WTC11 (cell line): ENCODE results near the gene GPHA2. TPM values are rescaled to one million over a fixed set of nuclear protein-coding genes. Genes with fewer than 3 reads are reported as not detected.

ENCODE experiments used
- ATAC-seq: fragments of 200-7000 bp; cut with Tn5 transposase; 2 replicates; pipeline ENCODE4 v1.10.0; 2021; ENCODE audit warnings: mild to moderate bottlenecking, moderate library complexity
- CTCF ChIA-PET: fragments of 300-600 bp; sonication (Branson Sonifier 250); formaldehyde crosslinking; loops from one replicate; lab custom pipeline; 2021; ENCODE audit warnings: antibody characterized with exemption; lab: Charles Lee
- POLR2A ChIA-PET: fragments of 350-600 bp; sonication (Branson Sonifier 250); formaldehyde crosslinking; loops from one replicate; lab custom pipeline; 2021; ENCODE audit warnings: antibody characterized with exemption; lab: Charles Lee
- DNase-seq: peaks from one replicate; pipeline ENCODE4 v3.0.0; 2021; ENCODE audit warnings: low spot score
- H3K27ac Mint-ChIP-seq: 2 replicates; pipeline ENCODE4 v1.8.0; 2021; ENCODE audit warnings: mixed read lengths
- H3K27me3 Mint-ChIP-seq: 2 replicates; pipeline ENCODE4 v1.8.0; 2021; ENCODE audit warnings: low read depth, mild to moderate bottlenecking, moderate library complexity, mixed read lengths
- H3K36me3 Mint-ChIP-seq: 2 replicates; pipeline ENCODE4 v1.8.0; 2021; ENCODE audit warnings: mixed read lengths
- H3K4me1 Mint-ChIP-seq: 2 replicates; pipeline ENCODE4 v1.8.0; 2022; ENCODE audit warnings: mixed read lengths
- H3K4me3 Mint-ChIP-seq: 2 replicates; pipeline ENCODE4 v1.8.0; 2021; ENCODE audit warnings: mild to moderate bottlenecking, moderate library complexity, mixed read lengths
- H3K9me3 Mint-ChIP-seq: 2 replicates; pipeline ENCODE4 v1.8.0; 2021; ENCODE audit warnings: mixed read lengths
- ARID4B ChIP-seq: sonication (generic); formaldehyde crosslinking; IDR thresholded peaks from 2 replicates; pipeline ENCODE4 v1.8.0; 2023; ENCODE audit warnings: missing genetic modification reagents, mild to moderate bottlenecking, borderline replicate concordance
- CREB1 ChIP-seq: sonication (generic); formaldehyde crosslinking; IDR thresholded peaks from 2 replicates; pipeline ENCODE4 v1.8.0; 2023; ENCODE audit warnings: mild to moderate bottlenecking, missing genetic modification reagents
- ELF4 ChIP-seq: sonication (generic); formaldehyde crosslinking; IDR thresholded peaks from 2 replicates; pipeline ENCODE4 v1.8.1; 2022; ENCODE audit warnings: low read depth, mild to moderate bottlenecking, moderate library complexity, missing genetic modification reagents
- EMX1 ChIP-seq: fragments of 250-450 bp; sonication (Bioruptor Pico); IDR thresholded peaks from 2 replicates; pipeline ENCODE4 v1.8.0; 2021; ENCODE audit warnings: mild to moderate bottlenecking
- IRF2 ChIP-seq: sonication (generic); formaldehyde crosslinking; IDR thresholded peaks from 2 replicates; pipeline ENCODE4 v1.8.0; 2022; ENCODE audit warnings: low read depth, missing genetic modification reagents, borderline replicate concordance
- NFE2L1 ChIP-seq: sonication (generic); formaldehyde crosslinking; IDR thresholded peaks from 2 replicates; pipeline ENCODE4 v1.8.1; 2023; ENCODE audit warnings: missing genetic modification reagents
- PREB ChIP-seq: sonication (generic); formaldehyde crosslinking; IDR thresholded peaks from 2 replicates; pipeline ENCODE4 v1.8.1; 2022; ENCODE audit warnings: mild to moderate bottlenecking, missing genetic modification reagents, moderate library complexity, borderline replicate concordance
- TEAD4 ChIP-seq: sonication (generic); formaldehyde crosslinking; IDR thresholded peaks from 2 replicates; pipeline ENCODE4 v1.8.0; 2022; ENCODE audit warnings: mild to moderate bottlenecking, missing genetic modification reagents
- ZNF416 ChIP-seq: fragments of 250-450 bp; sonication (Bioruptor Pico); IDR thresholded peaks from 2 replicates; pipeline ENCODE4 v1.9.0; 2021; ENCODE audit warnings: mild to moderate bottlenecking, inconsistent platforms
- total RNA-seq: library from RNA; stranded (reverse); gene quantifications from 3 replicates; pipeline ENCODE4 v1.2.3, GENCODE V29; 2021
- TF ChIP-seq, protein P1 (sequence below): sonication (generic); formaldehyde crosslinking; IDR thresholded peaks from 2 replicates; pipeline ENCODE4 v1.8.1; 2023; ENCODE audit warnings: mild to moderate bottlenecking, missing genetic modification reagents, borderline replicate concordance
- TF ChIP-seq, protein P2 (sequence below): sonication (generic); formaldehyde crosslinking; IDR thresholded peaks from 2 replicates; pipeline ENCODE4 v1.8.1; 2022; ENCODE audit warnings: low read depth, mild to moderate bottlenecking, moderate library complexity, missing genetic modification reagents, borderline replicate concordance
- TF ChIP-seq, protein P3 (sequence below): fragments of 250-450 bp; sonication (Bioruptor Pico); conservative IDR thresholded peaks from 2 replicates; pipeline ENCODE4 v1.9.0; 2021; ENCODE audit warnings: mild to moderate bottlenecking

The GPHA2 gene
- total RNA-seq, 1 experiment from 2014 or later: 1.6 TPM

- peaks cover 13% of the 10 kb centered on the region for H3K4me1 Mint-ChIP-seq
- no peaks in the 10 kb centered on the region for H3K9me3 Mint-ChIP-seq
- no peak for TF ChIP-seq ELF4 (CRISPR knock-in tag)
- no peak for TF ChIP-seq NFE2L1 (CRISPR knock-in tag)
- no peak for TF ChIP-seq PREB (CRISPR knock-in tag)
- no peak for TF ChIP-seq ARID4B (CRISPR knock-in tag)
- no peak for TF ChIP-seq CREB1
- TF ChIP-seq, protein P1, sequence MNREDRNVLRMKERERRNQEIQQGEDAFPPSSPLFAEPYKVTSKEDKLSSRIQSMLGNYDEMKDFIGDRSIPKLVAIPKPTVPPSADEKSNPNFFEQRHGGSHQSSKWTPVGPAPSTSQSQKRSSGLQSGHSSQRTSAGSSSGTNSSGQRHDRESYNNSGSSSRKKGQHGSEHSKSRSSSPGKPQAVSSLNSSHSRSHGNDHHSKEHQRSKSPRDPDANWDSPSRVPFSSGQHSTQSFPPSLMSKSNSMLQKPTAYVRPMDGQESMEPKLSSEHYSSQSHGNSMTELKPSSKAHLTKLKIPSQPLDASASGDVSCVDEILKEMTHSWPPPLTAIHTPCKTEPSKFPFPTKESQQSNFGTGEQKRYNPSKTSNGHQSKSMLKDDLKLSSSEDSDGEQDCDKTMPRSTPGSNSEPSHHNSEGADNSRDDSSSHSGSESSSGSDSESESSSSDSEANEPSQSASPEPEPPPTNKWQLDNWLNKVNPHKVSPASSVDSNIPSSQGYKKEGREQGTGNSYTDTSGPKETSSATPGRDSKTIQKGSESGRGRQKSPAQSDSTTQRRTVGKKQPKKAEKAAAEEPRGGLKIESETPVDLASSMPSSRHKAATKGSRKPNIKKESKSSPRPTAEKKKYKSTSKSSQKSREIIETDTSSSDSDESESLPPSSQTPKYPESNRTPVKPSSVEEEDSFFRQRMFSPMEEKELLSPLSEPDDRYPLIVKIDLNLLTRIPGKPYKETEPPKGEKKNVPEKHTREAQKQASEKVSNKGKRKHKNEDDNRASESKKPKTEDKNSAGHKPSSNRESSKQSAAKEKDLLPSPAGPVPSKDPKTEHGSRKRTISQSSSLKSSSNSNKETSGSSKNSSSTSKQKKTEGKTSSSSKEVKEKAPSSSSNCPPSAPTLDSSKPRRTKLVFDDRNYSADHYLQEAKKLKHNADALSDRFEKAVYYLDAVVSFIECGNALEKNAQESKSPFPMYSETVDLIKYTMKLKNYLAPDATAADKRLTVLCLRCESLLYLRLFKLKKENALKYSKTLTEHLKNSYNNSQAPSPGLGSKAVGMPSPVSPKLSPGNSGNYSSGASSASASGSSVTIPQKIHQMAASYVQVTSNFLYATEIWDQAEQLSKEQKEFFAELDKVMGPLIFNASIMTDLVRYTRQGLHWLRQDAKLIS (CRISPR knock-in tag): no peak
- TF ChIP-seq, protein P2, sequence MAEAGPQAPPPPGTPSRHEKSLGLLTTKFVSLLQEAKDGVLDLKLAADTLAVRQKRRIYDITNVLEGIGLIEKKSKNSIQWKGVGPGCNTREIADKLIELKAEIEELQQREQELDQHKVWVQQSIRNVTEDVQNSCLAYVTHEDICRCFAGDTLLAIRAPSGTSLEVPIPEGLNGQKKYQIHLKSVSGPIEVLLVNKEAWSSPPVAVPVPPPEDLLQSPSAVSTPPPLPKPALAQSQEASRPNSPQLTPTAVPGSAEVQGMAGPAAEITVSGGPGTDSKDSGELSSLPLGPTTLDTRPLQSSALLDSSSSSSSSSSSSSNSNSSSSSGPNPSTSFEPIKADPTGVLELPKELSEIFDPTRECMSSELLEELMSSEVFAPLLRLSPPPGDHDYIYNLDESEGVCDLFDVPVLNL: no peak
- no peak for TF ChIP-seq ZNF416 (CRISPR knock-in tag)
- no peak for TF ChIP-seq IRF2 (CRISPR knock-in tag)
- TF ChIP-seq, protein P3, sequence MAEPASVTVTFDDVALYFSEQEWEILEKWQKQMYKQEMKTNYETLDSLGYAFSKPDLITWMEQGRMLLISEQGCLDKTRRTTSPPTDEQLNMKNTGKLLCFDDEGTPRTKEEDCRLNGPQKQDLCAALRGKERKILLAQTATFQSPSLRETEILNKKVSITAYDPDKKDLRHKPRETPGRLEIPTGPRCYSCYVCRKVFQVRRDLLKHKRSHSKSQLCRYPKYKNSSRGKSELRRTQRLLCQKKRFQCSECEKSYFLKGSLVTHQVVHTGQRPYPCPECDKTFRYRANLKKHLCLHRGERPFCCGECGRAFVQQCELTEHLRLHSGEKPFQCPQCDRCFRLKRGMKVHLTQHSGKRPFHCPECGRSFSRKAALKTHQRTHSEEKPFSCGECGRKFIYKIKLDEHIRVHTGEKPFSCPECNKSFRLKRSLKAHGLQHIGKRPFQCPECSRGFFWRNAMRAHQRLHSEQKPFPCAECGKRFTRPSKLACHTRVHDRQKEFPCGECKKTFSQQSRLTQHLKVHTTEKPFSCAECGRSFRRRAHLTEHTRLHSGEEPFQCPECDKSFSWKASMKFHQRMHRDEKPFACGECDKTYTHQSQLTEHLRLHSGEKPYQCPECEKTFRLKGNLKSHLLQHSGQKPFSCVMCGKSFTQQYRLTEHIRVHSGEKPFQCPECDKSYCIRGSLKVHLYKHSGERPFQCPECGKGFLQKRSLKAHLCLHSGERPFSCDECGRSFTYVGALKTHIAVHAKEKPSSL (CRISPR knock-in tag): no peak
- no peak for TF ChIP-seq TEAD4 (CRISPR knock-in tag)
- no peak for TF ChIP-seq EMX1
- no peak for ATAC-seq
- peak overlapping the region; percentile 88 for H3K4me3 Mint-ChIP-seq
- ChIA-PET CTCF (interaction anchor here (2.3 to 4.1 kb wide), 3 partner anchors 17 to 79 kb away, joined by 6 to 14 read pairs (median 10); partner anchors contain the start of genes BATF2 and GPHA2), POLR2A (no interaction called here)
- no peaks in the 10 kb centered on the region for H3K27me3 Mint-ChIP-seq
- H3K36me3 Mint-ChIP-seq: no peaks in the 10 kb centered on the region
- no peak for DNase-seq
- H3K27ac Mint-ChIP-seq: peak overlapping the region; percentile 98
These were observed 18.1 kb downstream of the GPHA2 start for GRCh38 chr11:64917663-64917995.
